ENCODE data around the gene AIRE.

The AIRE gene

DNA sequence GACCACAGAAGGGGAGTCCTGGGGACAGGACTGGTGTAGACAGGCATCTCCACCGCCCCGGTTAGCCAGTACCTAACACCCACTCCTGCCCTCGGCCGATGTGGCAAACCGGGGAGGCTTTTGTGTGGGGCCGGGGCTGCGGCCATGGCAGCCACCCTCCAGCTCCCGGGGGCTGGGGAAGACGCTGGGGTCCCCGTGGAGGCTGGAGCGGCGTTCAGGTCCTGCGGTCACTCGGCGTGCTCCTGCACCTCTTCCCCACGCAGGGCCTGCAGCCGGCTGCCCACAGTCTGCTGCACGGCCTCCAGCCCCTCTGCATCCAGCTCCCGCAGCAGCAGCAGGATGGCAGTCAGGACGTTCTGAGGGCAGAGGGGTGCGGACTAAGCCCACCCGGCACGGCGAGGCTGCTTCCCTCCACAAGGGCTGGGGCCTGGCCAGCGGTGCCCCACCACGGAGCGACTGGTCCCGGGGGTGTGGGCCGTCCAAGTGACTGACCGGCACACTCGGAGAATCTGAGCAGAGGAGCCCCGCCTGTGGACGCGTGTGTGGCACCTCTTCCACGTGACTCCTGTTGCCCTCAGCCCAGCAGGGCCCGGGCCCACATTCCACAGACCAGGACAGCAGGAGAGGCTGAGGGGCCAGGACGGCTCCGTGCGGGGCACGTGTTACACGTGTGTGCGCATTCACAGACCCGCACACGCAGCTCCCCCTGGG, 44.5 kb downstream of the AIRE start:
- Histone ChIP-seq H3K4me3 (ENCODE audit: low read length) (no peak overlapping the region), H3K4me1 (ENCODE audit: insufficient read depth, low read length) (no peaks in the 10 kb centered on the region), H2AFZ (ENCODE audit: low read depth, low read length) (no peak overlapping the region), H3K36me3 (ENCODE audit: insufficient read depth, low read length) (peaks cover 8% of the 10 kb centered on the region), H3K9me3 (ENCODE audit: low read length) (no peaks in the 10 kb centered on the region), H3K27me3 (ENCODE audit: insufficient read depth, low read length) (no peaks in the 10 kb centered on the region)

DNA sequence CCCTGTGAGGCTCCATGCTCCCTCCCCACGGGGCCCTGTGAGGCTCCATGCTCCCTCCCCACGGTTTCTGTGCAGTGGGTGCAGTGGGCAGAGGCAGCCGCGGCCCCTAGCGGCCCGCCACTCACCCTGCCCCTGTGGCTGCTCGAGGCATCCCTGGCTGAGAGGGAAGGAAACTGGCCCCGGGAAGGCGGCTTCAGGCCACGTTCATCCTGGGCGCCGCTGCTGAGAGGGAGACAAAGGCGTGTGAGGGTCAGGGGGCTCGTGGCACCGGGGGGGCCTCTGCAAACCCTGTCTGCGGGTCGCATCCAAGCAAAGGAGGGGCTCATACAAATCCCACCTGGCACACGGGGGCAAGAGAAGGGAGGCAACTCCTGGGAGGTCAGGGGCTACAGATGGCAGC, 45.0 kb downstream of the AIRE start:
- Histone ChIP-seq H3K36me3 (ENCODE audit: insufficient read depth, low read length) (peaks cover 6% of the 10 kb centered on the region), H2AFZ (ENCODE audit: low read depth, low read length) (no peak overlapping the region), H3K27me3 (ENCODE audit: insufficient read depth, low read length) (no peaks in the 10 kb centered on the region), H3K4me3 (ENCODE audit: low read length) (no peak overlapping the region), H3K9me3 (ENCODE audit: low read length) (no peaks in the 10 kb centered on the region), H3K4me1 (ENCODE audit: insufficient read depth, low read length) (no peaks in the 10 kb centered on the region)

DNA sequence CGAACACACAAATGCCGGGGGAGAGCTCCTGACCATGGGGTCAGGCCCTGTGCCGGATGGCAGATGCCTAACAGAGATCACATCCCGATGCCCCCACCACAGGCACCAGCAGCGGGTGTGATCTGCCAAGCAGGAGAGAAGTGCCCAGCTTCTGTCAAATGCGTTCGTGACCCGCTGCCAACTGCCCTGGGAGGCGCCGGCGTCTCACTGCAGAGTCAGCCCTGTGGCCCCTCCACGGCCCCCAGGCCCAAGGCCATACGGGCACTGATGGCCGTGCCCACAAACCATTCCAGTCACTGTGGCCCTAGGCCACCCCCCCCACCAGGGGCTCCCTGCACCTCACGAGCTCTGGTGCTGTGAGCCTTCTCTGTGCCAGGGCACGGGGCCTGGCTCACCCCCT, 45.5 kb downstream of the AIRE start:
- H3K9me3 ChIP-seq (ENCODE audit: low read length), result no peaks in the 10 kb centered on the region
- no peak overlapping the region for H2AFZ ChIP-seq (ENCODE audit: low read depth, low read length)
- H3K4me1 ChIP-seq (ENCODE audit: insufficient read depth, low read length), result no peaks in the 10 kb centered on the region
- H3K4me3 ChIP-seq (ENCODE audit: low read length), result no peak overlapping the region
- peaks cover 6% of the 10 kb centered on the region for H3K36me3 ChIP-seq (ENCODE audit: insufficient read depth, low read length)
- no peaks in the 10 kb centered on the region for H3K27me3 ChIP-seq (ENCODE audit: insufficient read depth, low read length)

DNA sequence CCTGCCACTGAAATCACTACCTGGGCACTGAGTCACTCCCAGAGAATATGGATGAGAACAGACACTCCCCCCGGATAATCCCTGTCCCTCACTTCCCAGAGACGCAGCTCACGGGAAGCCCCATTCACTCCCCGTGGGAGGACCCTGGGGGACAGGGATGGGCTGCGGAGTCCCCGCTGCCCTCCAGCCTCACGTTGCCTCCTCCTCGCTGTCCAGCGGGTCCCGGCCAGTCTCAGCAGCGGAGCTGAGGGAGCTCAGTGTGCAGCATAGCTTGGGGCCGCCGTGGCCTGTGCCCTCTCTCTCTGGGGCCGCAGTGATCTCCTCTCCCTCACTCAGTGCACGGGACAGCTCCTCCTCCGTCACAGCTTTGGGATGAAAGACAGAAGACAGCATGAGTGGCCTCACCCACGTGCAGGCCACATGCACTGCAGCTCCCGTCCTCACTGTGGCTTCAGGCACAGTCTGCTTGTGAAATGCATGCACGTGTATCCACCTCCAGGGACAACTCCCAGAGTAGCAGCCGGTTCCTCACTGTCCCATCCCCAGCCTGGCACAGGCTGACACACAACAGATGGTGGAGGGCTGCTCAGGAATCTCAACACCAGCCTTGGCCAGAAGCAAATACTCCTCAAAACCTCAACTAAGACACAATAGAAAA, 46.1 kb downstream of the AIRE start:
- Histone ChIP-seq H3K36me3 (ENCODE audit: insufficient read depth, low read length) (peaks cover 6% of the 10 kb centered on the region), H2AFZ (ENCODE audit: low read depth, low read length) (no peak overlapping the region), H3K27me3 (ENCODE audit: insufficient read depth, low read length) (no peaks in the 10 kb centered on the region), H3K9me3 (ENCODE audit: low read length) (no peaks in the 10 kb centered on the region), H3K4me3 (ENCODE audit: low read length) (no peak overlapping the region), H3K4me1 (ENCODE audit: insufficient read depth, low read length) (no peaks in the 10 kb centered on the region)

DNA sequence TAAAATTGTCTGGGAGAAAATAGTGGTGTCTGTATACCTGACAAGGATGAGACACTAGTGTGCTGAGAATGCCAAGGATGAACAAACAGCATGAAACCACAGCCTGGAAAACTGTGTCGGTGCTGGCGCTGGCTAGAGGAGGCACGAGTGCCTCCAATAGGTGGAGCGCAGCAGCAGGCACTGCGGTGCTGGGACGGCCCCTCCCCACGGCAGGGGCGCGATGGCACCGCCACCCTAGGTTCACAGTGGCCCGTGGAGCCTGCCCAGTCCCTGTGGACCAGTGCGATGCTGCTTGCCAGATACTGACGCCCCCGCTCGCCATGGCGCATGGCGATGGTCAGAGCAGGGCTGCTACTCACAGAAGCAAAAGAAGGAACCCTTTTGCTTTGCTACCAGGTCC, 46.7 kb downstream of the AIRE start:
- Histone ChIP-seq H3K36me3 (ENCODE audit: insufficient read depth, low read length) (peaks cover 3% of the 10 kb centered on the region), H2AFZ (ENCODE audit: low read depth, low read length) (no peak overlapping the region), H3K9me3 (ENCODE audit: low read length) (no peaks in the 10 kb centered on the region), H3K27me3 (ENCODE audit: insufficient read depth, low read length) (no peaks in the 10 kb centered on the region), H3K4me1 (ENCODE audit: insufficient read depth, low read length) (peaks cover 4% of the 10 kb centered on the region), H3K4me3 (ENCODE audit: low read length) (no peak overlapping the region)

DNA sequence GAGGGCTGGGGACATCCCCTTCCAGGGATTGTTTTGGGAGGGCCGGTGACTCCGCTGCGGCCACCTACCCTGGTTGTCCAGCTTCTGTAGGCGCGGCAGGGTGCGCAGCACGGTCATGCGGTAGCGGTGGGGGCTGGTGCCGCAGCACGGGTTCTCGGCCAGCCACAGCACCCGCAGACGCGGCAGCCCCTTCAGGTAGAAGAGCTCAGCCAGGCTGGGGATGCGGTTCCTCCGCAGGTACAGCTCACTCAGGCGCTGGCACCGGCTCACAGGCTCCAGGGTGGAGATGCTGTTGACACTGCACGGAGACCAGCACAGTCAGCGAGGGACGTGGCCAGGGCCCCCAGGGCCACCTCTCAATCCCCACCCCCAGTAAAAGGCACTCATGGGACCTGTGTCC, 47.3 kb downstream of the AIRE start:
- peaks cover 10% of the 10 kb centered on the region for H3K4me1 ChIP-seq (ENCODE audit: insufficient read depth, low read length)
- H3K9me3 ChIP-seq (ENCODE audit: low read length), result no peaks in the 10 kb centered on the region
- H3K36me3 ChIP-seq (ENCODE audit: insufficient read depth, low read length), result no peaks in the 10 kb centered on the region
- H3K27me3 ChIP-seq (ENCODE audit: insufficient read depth, low read length), result no peaks in the 10 kb centered on the region
- no peak overlapping the region for H2AFZ ChIP-seq (ENCODE audit: low read depth, low read length)
- no peak overlapping the region for H3K4me3 ChIP-seq (ENCODE audit: low read length)

DNA sequence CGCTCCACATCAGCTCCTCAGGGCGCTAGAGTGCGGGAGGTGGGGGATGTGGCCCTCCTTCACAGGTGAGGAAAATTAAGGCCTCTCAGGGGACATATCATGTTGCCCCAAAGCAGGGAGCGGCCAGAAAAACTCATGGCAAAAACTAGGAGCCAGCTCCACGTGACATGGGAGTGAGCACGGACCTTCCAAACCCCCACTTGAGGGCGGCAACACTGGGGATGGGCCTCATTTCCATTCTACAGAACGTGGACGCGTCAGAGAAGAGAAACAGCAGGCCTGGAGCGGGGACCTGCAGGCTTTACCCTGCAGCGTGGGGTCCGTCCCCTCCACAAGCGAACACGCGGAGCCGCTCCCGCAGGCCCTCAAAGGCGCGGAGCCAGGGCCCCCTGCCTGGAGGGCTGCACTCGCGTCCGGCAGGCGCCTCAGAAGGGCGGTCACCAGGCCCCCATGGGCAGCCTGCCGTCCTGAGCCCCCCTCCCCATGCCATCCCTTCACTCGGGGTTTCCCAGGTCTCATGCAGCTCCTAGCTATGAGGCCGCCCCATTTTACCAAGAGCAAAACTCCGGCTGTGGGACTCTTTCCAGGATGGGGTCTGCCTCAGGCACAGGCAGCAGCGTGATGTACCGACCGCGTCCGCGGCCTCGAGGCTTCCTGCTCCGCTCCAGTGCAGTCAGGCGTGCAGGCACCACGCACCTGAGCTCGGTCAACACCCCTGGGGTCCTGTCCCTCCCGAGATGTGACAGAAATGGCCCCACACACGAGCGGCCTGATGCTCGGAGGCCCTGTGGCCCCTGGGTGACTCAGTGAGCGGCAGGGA, 48.0 kb downstream of the AIRE start:
- Histone ChIP-seq H2AFZ (ENCODE audit: low read depth, low read length) (no peak overlapping the region), H3K4me1 (ENCODE audit: insufficient read depth, low read length) (peaks cover 15% of the 10 kb centered on the region), H3K36me3 (ENCODE audit: insufficient read depth, low read length) (no peaks in the 10 kb centered on the region), H3K4me3 (ENCODE audit: low read length) (no peak overlapping the region), H3K27me3 (ENCODE audit: insufficient read depth, low read length) (no peaks in the 10 kb centered on the region), H3K9me3 (ENCODE audit: low read length) (no peaks in the 10 kb centered on the region)

DNA sequence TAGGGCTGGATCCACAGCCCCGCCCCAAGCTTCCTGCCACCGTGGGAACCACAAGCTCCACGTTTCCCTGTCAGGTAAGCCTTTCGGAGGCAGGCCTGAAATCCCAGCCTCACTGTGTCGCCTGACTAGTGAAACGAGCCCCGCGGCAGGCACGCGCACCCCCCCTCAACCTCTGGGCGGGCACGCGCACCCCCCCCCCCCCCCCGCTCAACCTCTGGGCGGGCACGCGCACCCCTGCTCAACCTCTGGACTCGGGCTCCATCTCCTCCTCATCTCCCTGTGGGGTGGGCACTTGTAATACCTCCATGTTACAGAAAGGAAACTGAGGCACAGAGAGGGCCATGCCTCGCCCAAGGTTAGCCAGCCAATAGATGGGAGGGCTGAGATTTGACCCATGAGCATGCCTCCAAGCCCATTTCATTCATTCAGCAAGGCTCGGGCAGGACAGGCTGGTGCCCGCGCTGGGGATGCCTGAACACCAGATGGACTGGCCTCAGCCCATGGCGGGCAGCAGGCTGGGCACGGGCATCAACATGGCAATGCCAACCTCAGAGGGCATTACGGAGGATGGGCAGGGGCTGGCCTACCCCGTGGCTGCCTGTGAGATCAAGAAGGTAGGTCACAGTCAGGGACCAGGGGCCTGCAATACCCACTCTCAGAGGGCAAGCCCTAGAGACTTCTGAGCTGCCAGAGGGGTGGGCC, 48.8 kb downstream of the AIRE start:
- Histone ChIP-seq H3K27me3 (ENCODE audit: insufficient read depth, low read length) (no peaks in the 10 kb centered on the region), H3K4me3 (ENCODE audit: low read length) (no peak overlapping the region), H3K9me3 (ENCODE audit: low read length) (no peaks in the 10 kb centered on the region), H2AFZ (ENCODE audit: low read depth, low read length) (no peak overlapping the region), H3K36me3 (ENCODE audit: insufficient read depth, low read length) (no peaks in the 10 kb centered on the region), H3K4me1 (ENCODE audit: insufficient read depth, low read length) (peaks cover 16% of the 10 kb centered on the region)

DNA sequence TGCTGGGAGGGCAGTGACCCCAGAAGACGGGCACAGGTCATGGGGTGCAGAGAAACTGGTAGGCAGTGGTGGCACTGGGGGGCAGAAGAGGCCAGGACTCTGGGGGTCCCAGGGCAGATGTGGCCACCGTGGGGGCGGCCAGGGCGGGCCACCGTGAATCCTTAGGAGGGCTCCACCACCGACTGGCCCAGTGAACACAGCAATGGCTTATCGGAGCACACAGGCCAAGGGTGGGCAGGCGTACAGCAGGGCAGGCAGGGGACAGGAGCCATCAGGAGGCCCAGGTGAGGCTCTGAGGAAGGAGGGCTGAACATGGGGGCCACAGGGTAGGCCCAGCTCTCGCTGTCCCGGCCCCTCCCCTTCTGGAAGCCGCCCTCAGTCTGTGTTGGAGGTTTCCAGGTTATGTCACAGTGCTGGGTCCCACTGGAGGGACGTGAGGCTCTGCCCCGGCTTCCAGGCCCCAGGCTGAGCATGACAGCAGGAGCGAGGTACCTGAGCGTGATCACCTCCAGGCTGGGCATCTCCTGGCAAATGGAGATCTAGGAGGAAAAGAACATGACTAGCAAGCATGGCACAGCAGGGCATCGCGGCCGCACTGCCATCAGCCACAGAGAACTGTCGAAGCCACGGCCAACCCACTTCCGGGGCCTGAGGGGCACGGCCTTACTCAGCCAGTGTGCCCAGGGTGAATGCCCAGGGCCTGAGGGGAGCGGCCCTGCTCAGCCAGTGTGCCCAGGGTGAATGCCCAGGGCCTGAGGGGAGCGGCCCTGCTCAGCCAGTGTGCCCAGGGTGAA, 49.8 kb downstream of the AIRE start:
- Histone ChIP-seq H3K9me3 (ENCODE audit: low read length) (no peaks in the 10 kb centered on the region), H3K27me3 (ENCODE audit: insufficient read depth, low read length) (no peaks in the 10 kb centered on the region), H3K4me1 (ENCODE audit: insufficient read depth, low read length) (peaks cover 26% of the 10 kb centered on the region), H2AFZ (ENCODE audit: low read depth, low read length) (no peak overlapping the region), H3K36me3 (ENCODE audit: insufficient read depth, low read length) (no peaks in the 10 kb centered on the region), H3K4me3 (ENCODE audit: low read length) (no peak overlapping the region)

DNA sequence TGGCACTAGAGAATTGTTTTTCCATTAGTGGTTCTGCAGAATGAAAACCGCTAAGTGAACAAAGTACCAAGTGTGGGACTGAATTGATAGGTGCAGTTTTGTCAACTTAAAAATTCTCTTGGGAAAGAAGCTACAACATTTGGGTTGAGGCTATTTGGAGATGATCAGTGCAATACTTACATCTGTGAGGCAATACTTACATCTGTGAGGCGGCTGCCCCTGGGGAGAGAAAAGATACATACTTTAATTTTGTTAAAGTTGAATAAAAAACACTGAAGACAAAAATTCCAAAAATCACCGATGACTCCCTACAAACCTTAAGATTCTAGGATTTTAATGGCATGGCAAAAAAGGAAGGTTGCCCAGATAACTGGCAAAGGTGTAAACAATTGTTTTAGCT, 51.8 kb downstream of the AIRE start:
- Histone ChIP-seq H3K4me1 (ENCODE audit: insufficient read depth, low read length) (peaks cover 26% of the 10 kb centered on the region), H3K36me3 (ENCODE audit: insufficient read depth, low read length) (no peaks in the 10 kb centered on the region), H2AFZ (ENCODE audit: low read depth, low read length) (no peak overlapping the region), H3K4me3 (ENCODE audit: low read length) (no peak overlapping the region), H3K27me3 (ENCODE audit: insufficient read depth, low read length) (no peaks in the 10 kb centered on the region), H3K9me3 (ENCODE audit: low read length) (no peaks in the 10 kb centered on the region)

DNA sequence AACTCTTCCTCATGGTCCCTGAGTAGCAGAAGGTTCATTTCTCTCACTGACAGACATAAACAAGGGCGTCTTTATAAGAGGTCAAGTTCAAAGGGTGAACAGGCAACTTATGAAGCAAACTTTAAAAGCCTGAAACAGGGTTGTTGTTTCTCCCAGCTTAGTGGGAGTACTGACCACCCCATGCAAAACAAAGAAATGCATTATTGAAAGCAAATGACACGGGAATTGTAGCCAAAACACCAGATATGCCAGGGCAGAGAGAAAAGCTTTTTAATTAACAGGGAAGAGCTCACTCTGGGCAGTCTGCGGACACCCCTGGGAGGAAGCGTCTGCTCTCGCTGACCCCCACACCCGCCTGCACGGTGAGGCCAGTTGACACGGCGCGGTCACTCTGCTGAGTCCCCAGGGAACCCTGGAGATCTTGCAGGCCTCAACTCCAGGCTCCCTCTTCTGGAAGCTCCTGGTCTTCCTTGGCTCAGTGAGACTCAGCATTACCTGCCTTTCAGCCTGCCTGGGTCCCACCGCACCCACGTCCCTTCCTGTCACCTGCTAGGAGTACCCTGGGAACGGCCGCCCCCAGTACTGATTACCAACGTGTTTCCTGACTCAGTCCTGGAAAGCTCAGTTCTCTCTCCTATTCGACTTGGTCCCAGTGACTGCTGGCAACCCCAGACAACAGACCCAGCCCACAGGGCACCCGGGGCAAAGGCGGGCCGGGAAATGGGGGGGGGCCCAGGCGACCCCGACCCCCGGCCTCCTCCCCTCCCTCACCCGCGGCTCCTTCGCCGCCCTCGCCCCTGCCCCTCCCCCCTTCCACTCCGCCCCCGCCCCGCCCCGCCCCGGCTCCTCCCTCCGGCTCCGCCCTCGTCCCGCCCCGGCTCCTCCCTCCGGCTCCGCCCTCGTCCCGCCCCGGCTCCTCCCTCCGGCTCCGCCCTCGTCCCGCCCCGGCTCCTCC, 52.5 kb downstream of the AIRE start:
- Histone ChIP-seq H3K36me3 (ENCODE audit: insufficient read depth, low read length) (no peaks in the 10 kb centered on the region), H3K4me1 (ENCODE audit: insufficient read depth, low read length) (peaks cover 26% of the 10 kb centered on the region), H2AFZ (ENCODE audit: low read depth, low read length) (no peak overlapping the region), H3K9me3 (ENCODE audit: low read length) (no peaks in the 10 kb centered on the region), H3K4me3 (ENCODE audit: low read length) (peak overlapping the region; percentile 45), H3K27me3 (ENCODE audit: insufficient read depth, low read length) (no peaks in the 10 kb centered on the region)
